Activated T-helper 1 cell treated with anti-CD3 and anti-CD28 coated beads, Interleukin-2, amount 50 U/mL, for 16 hours (primary cell): ENCODE measurements around the gene TRMT1L.
"Not testable (repeated sequence)": the region's sequence is repeated elsewhere in the genome, so short reads cannot be mapped to it uniquely, and the experiment has no call there.

ENCODE experiments used
- DNase-seq, 2 donors: peaks; one replicate each; pipeline ENCODE4 v3.0.0-alpha.2; 2020; ENCODE audit warnings: low read depth in 1 of 2, low spot score in 1 of 2

Gene TRMT1L

DNA sequence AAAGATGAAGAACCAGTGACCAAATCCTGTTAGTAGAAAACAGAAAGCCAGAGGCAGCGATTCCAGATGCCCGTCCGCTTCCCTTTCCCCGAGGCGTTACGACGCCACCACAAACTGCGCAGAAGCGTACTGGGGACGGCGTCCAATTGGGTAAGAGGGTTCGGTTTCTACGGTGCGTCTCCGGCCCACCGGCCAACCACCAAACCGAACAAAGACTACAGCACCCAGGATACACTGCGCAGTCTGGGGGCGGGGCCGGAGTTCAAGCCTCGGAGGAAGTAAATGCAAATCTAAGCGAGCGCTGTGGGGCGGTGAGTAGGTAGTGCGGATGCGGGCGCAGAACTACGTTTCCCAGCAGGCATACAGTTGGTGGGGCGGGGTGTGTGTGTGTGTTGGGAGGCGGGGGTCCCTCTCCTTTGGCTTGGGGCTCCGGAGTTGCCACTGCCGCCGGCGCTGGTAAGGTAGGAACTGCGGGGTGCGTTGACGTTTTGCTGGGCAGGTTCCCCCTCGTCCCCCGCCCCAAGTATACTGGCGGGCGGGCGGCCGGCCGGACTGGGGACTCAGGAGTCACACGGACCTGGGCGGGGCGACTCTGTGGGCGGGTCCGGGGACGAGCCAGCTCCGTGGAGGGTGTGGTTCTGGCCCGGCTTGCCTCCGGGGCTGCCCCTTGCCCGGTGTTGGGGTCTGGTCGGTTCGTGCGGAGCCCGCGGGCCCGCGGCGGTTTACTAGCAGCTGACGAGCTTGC, at the start of gene TRMT1L, which contains the start of gene SWT1:
TRMT1L (minus strand) TSS at position 100 of the 745 bp plus-strand sequence. CDS start 241 bp downstream, outside the sequence.
SWT1 (plus strand) TSS at position 314 of the 745 bp plus-strand sequence. CDS start 3,675 bp downstream, outside the sequence.
- peak; percentile 95 to 97 for DNase-seq

DNA sequence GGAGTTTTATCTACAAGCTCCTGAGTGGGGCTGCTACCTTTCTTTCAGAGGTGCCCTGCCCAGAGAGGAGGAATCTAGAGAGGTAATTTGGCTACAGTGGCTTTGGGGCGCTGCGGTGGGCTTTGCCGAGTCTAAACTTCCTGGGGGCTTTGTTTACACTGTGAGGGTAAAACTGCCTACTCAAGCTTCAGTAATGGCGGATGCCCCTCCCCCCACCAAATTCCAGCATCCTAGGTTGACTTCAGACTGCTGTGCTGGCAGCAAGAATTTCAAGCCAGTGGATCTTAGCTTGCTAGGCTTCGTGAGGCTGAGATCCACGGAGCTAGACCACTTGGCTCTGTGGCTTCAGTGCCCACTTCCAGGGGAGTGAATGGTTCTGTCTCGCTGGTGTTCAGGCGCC, 44.1 kb upstream of the TRMT1L start:
- DNase-seq: no peak

- not testable (repeated sequence) for DNase-seq
These were observed 42.0 kb upstream of the TRMT1L start for GRCh38 chr1:185198712-185199111.

DNA sequence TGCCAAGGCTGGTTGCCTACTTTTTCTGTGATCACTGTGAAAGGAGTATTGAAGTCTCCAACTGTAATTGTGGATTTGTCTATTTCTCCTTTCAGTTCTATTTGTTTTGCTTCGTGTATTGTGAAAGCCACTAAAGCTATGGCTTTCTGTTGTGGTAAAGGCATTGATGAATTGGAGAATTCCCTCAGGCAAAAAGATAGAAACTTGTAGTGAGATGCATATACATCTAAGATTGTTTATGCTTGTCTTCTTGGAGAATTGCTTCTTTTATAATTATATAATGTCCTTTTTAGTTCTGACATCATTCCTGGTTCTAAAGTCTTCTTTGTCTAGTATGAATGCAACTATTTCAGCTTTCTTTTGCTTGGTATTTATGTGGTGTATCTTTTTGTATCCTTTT, 37.0 kb upstream of the TRMT1L start:
- no peak for DNase-seq

DNA sequence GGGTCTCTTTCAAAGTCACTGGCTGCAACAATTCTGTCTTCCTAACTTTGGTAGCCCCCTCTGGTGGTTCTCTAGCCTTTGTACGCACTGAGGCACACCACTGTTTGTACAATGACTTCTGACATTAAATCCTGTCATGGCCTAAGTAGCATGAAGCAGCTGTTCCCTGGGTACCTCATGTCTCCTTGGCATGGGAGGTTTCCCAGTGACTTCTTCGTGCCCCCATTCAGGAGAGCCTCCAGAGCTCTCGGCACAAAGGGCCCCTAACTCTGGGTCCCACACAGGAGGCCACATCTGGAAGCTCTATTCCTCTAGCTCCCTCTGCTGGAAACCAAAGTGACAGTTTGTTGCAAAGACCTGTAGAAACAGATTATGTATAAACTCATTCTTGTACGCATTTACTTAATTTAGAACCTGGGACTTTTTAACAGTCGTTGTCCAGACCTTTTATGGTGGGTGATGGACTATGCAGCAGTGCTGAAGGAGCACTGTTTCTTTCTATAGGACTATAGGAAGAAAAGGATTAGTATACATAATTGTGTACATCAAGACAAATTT, 13.6 kb upstream of the TRMT1L start:
- no peak for DNase-seq

DNA sequence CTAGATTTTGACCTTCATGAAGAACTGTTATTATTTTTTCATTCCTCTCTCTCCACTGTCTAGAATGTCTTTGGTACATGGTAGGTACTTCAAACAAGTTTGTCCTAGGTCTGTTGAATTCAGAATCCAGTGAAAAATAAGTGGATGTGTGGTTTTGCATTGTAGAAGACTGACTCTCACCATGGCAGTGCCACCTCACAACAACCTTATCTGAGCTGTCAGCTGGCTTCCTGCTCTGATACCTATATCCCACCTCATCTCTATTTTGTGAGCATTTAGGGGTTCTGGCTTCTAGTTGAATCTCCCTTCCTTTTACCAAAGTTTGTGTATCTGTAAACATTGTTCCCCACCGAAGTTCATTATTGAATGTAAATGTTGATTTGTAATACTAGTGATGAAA, 9.4 kb upstream of the TRMT1L start:
- no peak for DNase-seq

GRCh38 chr1:185162491-185162890, 5.7 kb upstream of the TRMT1L start:
- DNase-seq: no peak

- no peak for DNase-seq
These were observed 3.2 kb upstream of the TRMT1L start for GRCh38 chr1:185159966-185160365.

DNA sequence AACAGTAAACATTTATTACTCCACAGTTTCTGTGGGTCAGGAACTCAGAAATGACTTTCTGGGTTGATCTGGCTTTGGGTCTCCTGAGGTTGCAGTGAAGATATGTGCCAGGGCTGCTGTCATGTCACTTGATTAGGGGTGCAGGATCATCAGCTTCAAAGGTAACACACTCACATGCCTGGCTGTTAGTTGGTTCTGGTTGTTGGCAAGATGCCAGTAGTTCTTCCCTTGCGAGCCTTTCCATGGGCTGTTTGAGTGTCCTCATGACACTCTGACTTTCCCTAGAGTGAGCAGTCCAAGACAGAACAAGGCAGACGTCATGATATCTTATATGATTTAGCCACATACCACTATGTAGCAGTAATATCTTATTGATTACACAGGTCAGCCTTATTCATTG, 2.0 kb upstream of the TRMT1L start:
- no peak for DNase-seq

GRCh38 chr1:185157599-185158412, 1.1 kb upstream of the TRMT1L start:
- DNase-seq: no peak

- no peak for DNase-seq
These were observed 382 bp downstream of the TRMT1L start for GRCh38 chr1:185156288-185156853.

- no peak for DNase-seq
These were observed 1.0 kb downstream of the TRMT1L start for GRCh38 chr1:185155600-185156287.

- DNase-seq: no peak
These were observed 1.7 kb downstream of the TRMT1L start for GRCh38 chr1:185154912-185155513.

- no peak for DNase-seq
These were observed 4.5 kb downstream of the TRMT1L start for GRCh38 chr1:185152187-185152767.

GRCh38 chr1:185151215-185151614, 5.5 kb downstream of the TRMT1L start:
- DNase-seq: no peak

GRCh38 chr1:185144233-185144632, 12.5 kb downstream of the TRMT1L start:
- no peak for DNase-seq

GRCh38 chr1:185139246-185139645, 17.5 kb downstream of the TRMT1L start:
- no peak for DNase-seq

DNA sequence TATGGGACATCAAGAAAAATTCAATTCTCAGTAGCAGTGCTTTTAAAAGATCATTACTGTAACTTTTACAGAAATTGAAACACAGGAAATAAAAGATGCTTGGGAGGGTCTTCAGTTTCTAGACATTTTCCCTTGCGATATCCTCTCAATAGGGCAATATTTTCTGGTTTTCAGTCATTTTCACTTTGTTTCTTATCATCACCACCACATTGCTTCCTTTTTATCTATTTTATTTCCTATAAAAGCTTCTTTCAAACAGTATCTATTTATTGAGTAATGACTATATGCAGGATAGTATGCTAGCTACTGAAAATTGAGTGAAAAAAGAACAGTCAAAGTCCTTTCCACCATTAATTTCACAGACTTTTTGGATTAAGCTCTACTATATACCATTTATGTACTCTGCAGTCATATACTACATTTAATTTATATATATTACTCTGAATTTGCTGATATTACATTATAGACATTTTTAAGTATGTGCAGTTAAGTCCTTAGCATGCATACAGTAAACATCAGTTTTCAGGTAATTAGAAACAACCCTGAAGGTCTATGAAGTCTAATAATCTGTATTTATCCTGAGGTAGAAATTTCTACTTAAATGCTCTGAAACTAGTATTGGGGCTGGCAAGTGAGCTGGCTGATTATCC, 18.7 kb downstream of the TRMT1L start:
- no peak for DNase-seq

DNA sequence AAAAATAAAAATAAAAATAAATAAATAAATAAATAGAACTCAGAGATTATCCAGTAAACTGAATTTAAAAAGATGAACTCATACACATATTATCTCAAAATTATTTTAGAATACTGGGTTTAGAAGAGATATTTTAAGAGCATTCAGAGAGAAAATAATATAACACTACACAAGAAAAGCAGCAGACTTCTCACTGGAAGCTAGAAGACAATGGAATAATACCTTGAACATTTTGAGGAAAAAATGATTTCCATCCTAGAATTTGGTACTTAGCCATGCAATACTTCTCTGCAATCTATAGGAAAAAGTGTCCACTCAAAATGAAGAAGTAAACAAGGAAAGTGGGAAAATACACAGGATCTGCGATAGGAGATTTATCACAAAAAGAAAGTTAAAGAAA, 24.2 kb downstream of the TRMT1L start:
- no peak for DNase-seq

DNA sequence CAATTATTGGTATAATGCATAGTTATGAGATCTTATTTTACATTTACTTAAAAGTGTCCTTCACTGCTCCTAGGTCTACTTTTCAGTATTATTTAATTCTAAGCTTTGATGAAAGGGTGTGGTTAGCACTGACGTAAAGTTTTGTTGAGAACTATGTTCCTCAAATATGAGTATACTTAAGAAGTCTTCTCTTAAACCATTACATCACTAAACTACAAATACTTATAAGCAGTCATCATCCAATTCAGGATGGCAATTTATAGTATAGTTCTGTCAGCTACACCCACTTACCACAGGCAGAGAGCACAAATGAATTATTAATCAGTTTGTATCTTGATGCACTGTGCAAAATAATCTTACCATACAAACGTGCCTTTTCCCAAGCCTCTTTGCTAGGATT, 27.0 kb downstream of the TRMT1L start:
- no peak for DNase-seq
